ENCODE data around the gene PPP1R18.
"Not testable (repeated sequence)": the region's sequence is repeated elsewhere in the genome, so short reads cannot be mapped to it uniquely, and the experiment has no call there.

PPP1R18 gene

GRCh38 chr6:30719791-30720737 is 33.6 kb upstream of the PPP1R18 start, which contains the start of gene TUBB:
Gene TUBB, plus strand, starts transcription at chr6:30720352. Its CDS starts 155 bp downstream, at chr6:30720507.
- Histone ChIP-seq H3K9me3 (no peaks in the 10 kb centered on the region), H3K36me3 (peaks cover 40% of the 10 kb centered on the region), H3K27me3 (no peaks in the 10 kb centered on the region), H3K4me2 (peak within 1 kb of the TSS; percentile 89), H3K27ac (peak within 1 kb of the TSS; percentile 98), H4K20me1 (peaks cover 38% of the 10 kb centered on the region), H3K4me1 (peaks cover 62% of the 10 kb centered on the region), H3K4me3 (peak within 1 kb of the TSS; percentile 94), H3K9ac (peak within 1 kb of the TSS; percentile 100)
- TF ChIP-seq Cebpa-rat (IDR thresholded peaks at IDR 0.05) = peak; percentile 78

- Histone ChIP-seq H3K4me1 (peaks cover 61% of the 10 kb centered on the region), H3K36me3 (peaks cover 40% of the 10 kb centered on the region), H4K20me1 (peaks cover 31% of the 10 kb centered on the region), H3K9ac (peak overlapping the region; percentile 100), H3K4me3 (peak overlapping the region; percentile 94), H3K9me3 (no peaks in the 10 kb centered on the region), H3K4me2 (peak overlapping the region; percentile 89), H3K27me3 (no peaks in the 10 kb centered on the region), H3K27ac (peak overlapping the region; percentile 98)
- no peak for TF ChIP-seq Cebpa-rat (IDR thresholded peaks at IDR 0.05)
Measured at GRCh38 chr6:30719356-30719755, 32.9 kb upstream of the PPP1R18 start.

- peak overlapping the region; percentile 94 for H3K4me3 ChIP-seq
- H3K27ac ChIP-seq = peak overlapping the region; percentile 98
- peaks cover 61% of the 10 kb centered on the region for H3K4me1 ChIP-seq
- H3K9me3 ChIP-seq, H3K27me3 ChIP-seq: not testable (repeated sequence)
- H3K36me3 ChIP-seq = peaks cover 40% of the 10 kb centered on the region
- peaks cover 18% of the 10 kb centered on the region for H4K20me1 ChIP-seq
- H3K4me2 ChIP-seq = peak overlapping the region; percentile 89
- H3K9ac ChIP-seq = peak overlapping the region; percentile 100
Measured at GRCh38 chr6:30717845-30718720, 31.6 kb upstream of the PPP1R18 start.

GRCh38 chr6:30717129-30717844 is 30.8 kb upstream of the PPP1R18 start, which contains the start of gene MDC1:
Gene MDC1, minus strand, starts transcription at chr6:30717281. Its CDS starts 2,106 bp downstream, at chr6:30715175.
- peak within 1 kb of the TSS; percentile 97 for H3K4me2 ChIP-seq
- peak within 1 kb of the TSS; percentile 94 for H3K4me3 ChIP-seq
- H3K36me3 ChIP-seq = peaks cover 40% of the 10 kb centered on the region

GRCh38 chr6:30716879-30717128 is 30.4 kb upstream of the PPP1R18 start:
- Histone ChIP-seq H3K27me3 (no peaks in the 10 kb centered on the region), H3K4me2 (peak overlapping the region; percentile 97), H3K9ac (peak overlapping the region; percentile 96), H3K4me1 (peaks cover 69% of the 10 kb centered on the region), H3K9me3 (no peaks in the 10 kb centered on the region), H4K20me1 (peaks cover 5% of the 10 kb centered on the region), H3K27ac (peak overlapping the region; percentile 99), H3K4me3 (peak overlapping the region; percentile 94), H3K36me3 (peaks cover 40% of the 10 kb centered on the region)
- TF ChIP-seq Cebpa-rat (IDR thresholded peaks at IDR 0.05) = no peak

More at GRCh38 chr6:30717129-30717844, 30.8 kb upstream of the PPP1R18 start, which contains the start of gene MDC1:
- no peak for TF ChIP-seq Cebpa-rat (IDR thresholded peaks at IDR 0.05)
- Histone ChIP-seq H3K4me1 (peaks cover 65% of the 10 kb centered on the region), H3K9ac (peak within 1 kb of the TSS; percentile 100), H3K27me3 (no peaks in the 10 kb centered on the region), H3K27ac (peak within 1 kb of the TSS; percentile 99), H4K20me1 (peaks cover 10% of the 10 kb centered on the region), H3K9me3 (no peaks in the 10 kb centered on the region)

- peaks cover 73% of the 10 kb centered on the region for H3K4me1 ChIP-seq
- no peak overlapping the region for H3K9ac ChIP-seq
- H3K36me3 ChIP-seq = peaks cover 61% of the 10 kb centered on the region
- no peak overlapping the region for H3K4me3 ChIP-seq
- H3K9me3 ChIP-seq = no peaks in the 10 kb centered on the region
- H3K27me3 ChIP-seq = no peaks in the 10 kb centered on the region
- H3K27ac ChIP-seq = no peak overlapping the region
- TF ChIP-seq Cebpa-rat (IDR thresholded peaks at IDR 0.05) = peak; percentile 41; the same call in 1 of the 2 replicates
- no peak overlapping the region for H3K4me2 ChIP-seq
- no peaks in the 10 kb centered on the region for H4K20me1 ChIP-seq
Measured at GRCh38 chr6:30714263-30714662, 27.8 kb upstream of the PPP1R18 start.

DNA sequence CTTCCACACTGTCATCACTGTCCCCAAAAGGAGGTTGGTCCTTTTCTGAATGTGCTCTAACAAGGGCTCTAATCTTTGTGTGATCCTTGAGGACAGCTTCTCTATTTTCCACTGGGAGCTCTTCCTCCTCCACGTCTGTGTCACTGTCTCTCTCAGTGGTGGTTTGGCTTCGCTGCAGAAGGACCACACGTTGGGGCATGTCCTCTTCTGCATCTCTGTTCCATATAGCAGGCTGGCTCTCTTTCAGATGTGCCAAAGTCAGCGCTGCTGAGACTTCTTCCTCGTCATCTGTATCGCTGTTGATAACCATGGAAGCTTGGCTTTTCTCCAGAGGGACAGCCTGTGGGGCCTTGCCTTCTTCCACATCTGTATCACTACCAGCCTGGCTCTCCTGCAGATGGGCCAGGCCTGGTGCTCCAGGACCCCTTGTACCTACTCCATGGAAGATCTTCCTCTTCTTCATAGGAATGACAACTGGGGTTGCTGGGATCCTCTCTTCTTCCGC is 26.0 kb upstream of the PPP1R18 start:
- H3K4me2 ChIP-seq = peak overlapping the region; percentile 59
- no peaks in the 10 kb centered on the region for H3K27me3 ChIP-seq
- peak overlapping the region; percentile 69 for H3K27ac ChIP-seq
- no peaks in the 10 kb centered on the region for H3K9me3 ChIP-seq
- H3K4me1 ChIP-seq = peaks cover 56% of the 10 kb centered on the region
- no peak overlapping the region for H3K4me3 ChIP-seq
- H3K36me3 ChIP-seq = peaks cover 79% of the 10 kb centered on the region
- no peak for TF ChIP-seq Cebpa-rat (IDR thresholded peaks at IDR 0.05)
- H3K9ac ChIP-seq = 0 out of 2 replicates have a peak overlapping the region, but pooled peaks have one; percentile 38
- H4K20me1 ChIP-seq = no peaks in the 10 kb centered on the region

DNA sequence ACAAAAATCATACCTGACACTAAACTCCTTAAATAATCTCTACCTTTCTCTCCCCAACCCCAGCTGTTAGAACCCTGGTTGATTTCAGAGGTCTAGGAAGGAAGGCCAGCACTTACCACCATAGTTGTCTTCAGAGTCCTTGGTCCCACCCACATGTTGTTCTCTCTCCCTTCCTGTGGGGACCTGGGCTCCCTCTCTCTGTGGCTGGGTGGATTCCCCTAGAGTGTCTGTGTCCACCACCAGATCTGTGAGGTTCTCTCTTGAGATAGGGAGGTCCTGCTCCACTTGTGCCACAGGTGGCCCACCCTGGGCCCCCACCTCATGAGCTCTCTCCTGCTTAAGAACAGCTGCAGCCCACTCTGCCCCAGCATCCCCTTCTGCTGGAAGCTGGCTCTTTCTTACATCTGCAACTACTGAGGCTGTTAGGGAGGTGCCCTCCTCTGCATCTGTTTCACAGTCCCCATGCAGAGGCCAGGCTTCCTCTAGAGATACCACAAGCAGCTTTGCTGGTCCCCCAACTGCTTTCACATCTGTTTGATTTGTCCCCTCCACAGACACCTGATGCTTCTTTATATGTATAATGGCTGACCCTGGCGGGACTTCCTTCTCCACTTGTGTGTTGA is 25.4 kb upstream of the PPP1R18 start:
- Histone ChIP-seq H3K27me3 (no peaks in the 10 kb centered on the region), H3K9ac (peak overlapping the region; percentile 38; the same call in 1 of the 2 replicates), H3K4me3 (no peak overlapping the region), H3K27ac (peak overlapping the region; percentile 69), H3K36me3 (peaks cover 85% of the 10 kb centered on the region), H3K9me3 (no peaks in the 10 kb centered on the region), H3K4me2 (peak overlapping the region; percentile 59), H4K20me1 (no peaks in the 10 kb centered on the region), H3K4me1 (peaks cover 56% of the 10 kb centered on the region)
- no peak for TF ChIP-seq Cebpa-rat (IDR thresholded peaks at IDR 0.05)
